ENCODE results near the gene NKX6-1. TPM values are rescaled to one million over a fixed set of nuclear protein-coding genes. Genes with fewer than 3 reads are reported as not detected.
A peak's percentile ranks its signal among the peaks of the same experiment; 100 is the strongest.

Gene NKX6-1
- polyA plus RNA-seq, 10 donors: 0.08 TPM; not detected in 9

DNA sequence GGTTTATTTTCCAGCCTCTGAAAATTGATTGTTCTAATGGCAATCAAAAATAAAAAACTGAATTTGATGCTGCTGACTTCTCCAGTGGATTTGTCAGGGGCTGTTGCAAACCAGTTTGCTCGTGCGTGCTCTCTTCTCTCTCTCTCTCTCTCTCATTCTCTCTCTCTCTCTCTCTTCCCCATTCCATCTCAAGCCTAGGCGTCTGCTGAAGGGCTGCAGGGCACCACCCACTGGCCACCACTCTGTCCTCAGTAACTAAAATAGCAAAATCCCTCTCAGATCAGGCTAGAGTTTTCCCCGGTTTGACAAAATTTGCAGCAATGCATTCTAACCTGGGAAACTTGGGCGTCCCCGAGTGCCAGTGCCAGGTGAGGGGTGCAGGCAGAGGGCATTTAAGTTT is 19.4 kb downstream of the NKX6-1 start:
- no peak for DNase-seq

DNA sequence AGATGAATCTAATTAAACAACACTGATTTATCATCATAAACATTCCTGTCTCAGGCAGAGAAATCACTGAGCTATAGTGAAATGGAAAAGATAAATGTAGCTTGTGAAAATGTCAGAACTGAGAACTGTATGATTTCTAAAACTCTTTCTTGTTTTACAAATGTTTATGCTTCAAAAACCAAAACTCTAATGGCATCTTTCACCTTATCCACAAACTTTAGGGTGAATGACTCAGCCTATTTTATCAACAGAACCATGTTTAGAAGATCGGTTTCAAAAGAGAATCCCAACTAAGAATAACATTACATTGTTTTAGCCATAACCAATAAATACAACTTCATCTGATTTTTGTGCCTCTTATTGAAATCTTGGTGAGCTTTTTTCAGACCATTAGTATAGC is 21.4 kb downstream of the NKX6-1 start:
- no peak for DNase-seq

DNA sequence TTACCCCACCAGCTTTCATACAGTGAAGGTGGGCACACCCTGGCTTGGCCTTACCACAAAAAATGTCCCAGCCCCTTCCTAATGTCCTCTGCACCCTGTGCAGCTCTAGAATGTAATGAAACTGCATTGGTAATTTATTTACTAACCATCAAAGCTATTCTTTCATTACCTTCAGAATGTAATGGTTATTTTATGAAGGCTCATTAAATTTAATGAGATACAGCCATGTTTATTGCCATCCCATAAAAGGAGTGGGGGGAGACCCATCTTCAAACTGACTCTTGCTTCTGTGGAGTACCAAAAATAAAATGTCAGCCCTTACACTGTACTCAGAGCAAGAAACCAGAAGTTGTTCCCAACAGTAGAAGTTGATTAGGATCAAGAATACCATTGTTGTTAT is 25.0 kb downstream of the NKX6-1 start:
- no peak for DNase-seq

DNA sequence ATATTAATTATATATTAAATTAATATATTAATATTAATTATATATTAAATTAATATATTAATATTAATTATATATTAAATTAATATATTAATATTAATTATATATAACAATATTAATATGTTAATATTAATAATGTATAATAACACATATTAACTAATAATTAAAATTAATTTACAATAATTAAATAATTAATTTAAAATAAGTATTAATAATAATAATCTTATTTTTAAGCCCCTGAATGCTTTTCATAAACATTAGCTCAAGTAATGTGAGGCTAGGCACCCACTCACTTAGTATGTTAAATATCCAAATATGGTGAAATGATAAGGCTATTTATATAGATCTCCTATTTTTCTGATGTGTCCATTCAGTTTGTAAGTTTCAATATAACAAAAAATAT is 26.9 kb downstream of the NKX6-1 start:
- no peak for DNase-seq

DNA sequence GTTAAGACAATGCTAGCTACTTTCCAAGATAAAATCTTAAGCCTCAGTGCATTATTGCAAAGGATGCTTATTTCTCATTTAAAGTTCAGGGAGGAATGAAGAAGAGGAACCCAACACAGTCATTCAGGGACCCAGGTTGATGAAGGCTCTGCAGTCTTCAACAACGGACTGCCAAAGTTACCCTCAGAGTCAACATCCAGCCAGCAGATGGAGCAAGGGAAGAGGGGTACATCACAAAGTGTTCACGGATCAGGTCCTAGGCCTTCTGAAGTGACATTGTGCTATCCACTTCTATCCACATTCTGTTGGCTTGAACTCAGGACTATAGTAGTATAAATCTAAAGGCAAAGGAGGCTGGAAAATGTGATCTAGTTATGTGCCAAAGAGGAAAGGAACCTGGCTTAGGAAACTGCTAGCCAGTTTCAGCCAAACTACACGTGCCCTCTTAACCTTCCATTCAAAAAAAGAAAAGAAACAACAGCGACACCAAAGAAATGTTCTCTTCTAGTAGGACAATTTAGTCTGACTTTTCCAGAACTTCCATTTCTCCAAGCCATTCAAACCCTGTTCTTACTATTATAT is 28.8 kb downstream of the NKX6-1 start:
- no peak for DNase-seq

DNA sequence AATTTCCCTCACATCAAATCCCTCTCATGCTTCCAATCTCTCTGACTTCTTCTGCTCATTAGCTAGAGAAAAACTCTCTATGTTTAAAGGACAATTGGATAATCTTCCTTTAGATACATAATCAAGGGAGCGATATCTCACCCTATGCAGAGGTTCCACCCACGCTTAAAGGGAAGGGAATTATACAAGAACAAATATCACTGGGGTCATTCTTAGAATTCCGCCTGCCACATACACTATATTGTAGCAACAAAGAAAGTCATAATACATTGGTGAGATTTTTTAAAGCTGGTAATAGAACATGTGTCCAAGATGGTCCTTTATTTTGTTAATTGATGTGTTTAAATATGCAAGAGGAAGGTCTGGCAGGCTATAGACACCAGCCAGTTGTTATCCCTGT is 31.5 kb downstream of the NKX6-1 start:
- DNase-seq: no peak

DNA sequence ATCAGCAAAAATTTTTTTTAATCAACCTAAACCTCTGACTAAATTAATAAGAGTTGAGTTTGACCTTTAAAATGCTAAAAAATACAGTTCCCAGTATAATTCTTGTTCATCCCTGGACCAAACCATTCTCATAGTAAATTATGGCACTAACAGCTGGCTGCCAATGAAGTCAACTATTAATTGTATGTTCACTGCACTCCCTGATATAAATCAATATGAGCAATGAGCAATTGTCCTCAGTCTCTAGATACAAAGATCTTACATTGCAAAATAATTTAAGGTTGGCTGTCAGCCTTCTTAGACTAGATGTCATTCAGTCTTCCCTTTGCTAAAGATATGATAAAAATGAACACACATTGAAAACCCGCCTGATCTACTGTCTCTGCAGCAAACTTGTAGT is 39.3 kb downstream of the NKX6-1 start:
- no peak for DNase-seq

DNA sequence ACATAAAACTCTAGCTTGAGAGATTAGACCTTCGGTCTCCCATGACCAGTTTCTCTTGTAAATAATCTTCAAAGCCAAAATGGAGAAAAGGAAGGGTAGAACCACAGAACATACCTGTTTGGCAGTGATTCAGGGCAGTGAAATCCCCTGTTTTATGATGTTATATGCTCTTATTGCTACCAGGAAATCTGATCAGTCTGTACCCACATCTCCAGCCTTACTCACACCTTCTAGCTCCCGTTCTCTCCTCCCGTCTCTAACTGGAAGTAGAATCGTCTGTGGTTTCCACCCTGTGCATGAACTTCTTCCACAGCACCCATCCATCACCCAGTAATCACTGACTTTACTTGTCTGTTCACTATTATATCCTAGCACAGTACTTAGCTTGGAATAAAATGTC is 42.9 kb downstream of the NKX6-1 start:
- DNase-seq: no peak

DNA sequence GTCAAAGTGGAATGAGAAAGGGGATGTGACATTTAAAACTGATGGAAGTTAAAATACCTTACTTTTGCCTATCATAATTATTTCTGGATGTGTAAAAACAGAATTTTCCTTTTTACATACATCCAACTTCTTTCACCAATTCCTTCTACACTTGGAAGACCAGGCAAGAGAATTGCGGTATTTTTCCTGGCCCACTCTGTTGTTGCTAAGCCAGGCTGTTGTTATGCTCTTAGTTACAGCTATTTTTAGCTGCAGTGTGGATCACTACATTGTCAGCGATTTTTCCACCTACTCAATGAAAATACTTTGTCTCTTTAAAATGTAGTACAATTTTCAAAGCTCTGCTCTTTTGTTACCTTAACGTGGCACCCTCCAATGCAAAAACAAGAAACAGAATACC is 43.4 kb downstream of the NKX6-1 start:
- DNase-seq: peak in 1 of 3 donors; percentile 27

DNA sequence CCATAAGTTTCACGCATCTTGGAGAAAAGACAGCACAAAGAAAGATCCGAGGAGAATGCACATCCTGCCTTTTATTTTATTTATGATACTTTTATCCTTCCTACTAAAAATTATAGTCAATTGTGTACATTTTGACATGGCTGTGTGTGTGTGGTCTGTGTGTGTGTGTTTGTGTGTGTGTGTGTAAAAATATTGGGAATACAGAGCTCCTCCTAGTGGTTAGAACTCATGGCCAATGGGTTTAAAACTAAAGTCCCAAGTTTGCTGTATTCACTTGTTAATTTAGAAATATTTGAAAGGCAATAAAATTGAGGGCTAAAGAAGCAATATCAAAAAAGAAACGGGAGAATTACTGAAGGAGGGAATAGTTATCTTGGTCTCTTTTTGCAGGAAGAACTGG is 47.5 kb downstream of the NKX6-1 start:
- peak in 1 of 3 donors; percentile 2 for DNase-seq

DNA sequence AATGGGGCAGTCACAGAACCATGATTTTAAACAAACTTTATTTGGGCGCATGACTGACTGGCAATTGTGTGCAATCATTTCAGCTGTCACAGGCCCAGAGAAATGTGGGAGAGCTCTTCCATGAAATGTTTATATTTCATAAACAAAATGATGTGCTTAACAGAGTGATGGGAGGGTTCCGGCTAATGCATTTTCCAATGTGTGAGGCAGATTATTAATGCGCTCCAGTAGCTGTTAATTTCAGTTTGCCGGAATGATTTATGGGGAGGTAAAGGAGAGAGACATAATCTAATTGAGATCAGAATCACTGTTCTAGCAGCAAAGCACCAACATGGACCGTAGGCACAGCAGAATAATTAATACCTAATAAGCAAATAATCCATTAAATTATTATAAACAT is 55.6 kb downstream of the NKX6-1 start:
- DNase-seq: no peak

DNA sequence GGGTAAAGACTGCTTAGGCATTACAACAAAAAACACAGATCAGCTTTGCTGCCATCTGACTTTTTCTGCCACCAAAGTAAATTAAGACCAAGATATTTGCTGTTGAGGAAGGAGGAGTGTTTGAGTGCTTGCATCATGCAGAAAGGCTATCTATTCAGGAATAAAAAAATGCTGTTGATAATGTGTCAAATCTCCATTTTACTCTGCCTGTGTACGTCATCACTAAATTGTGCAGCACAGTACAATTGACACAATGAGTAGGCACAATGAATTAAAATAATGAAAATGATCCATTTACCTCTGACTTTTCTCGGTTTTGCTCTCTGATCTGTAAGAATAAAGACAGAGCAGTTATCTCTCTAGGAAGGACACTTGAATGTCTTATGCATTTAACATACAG is 56.3 kb downstream of the NKX6-1 start:
- DNase-seq: no peak

Other genes with a start within 250 kb of the NKX6-1 start
- 1 to 10 TPM in 2 of 10 donors, under 1 TPM in 8; 0.13 to 1.9 (median 0.30) TPM for gene CDS1, start 83.8 kb upstream of the NKX6-1 start, polyA plus RNA-seq (ENCODE audit: insufficient read length in 10 of 10)